Stimulated activated CD8-positive, alpha-beta memory T cell treated with anti-CD3 and anti-CD28 coated beads, Interleukin-4, amount 100 ng/mL, for 1 hour (primary cell): Measurements from ENCODE around the gene SAMD14.

Experiments used
- DNase-seq, 2 donors: peaks; one replicate each; pipeline ENCODE4 v3.0.0-alpha.2; 2020; ENCODE audit warnings: low read depth in 2 of 2, low spot score in 1 of 2

Gene SAMD14

GRCh38 chr17:50133769-50134099, 3.8 kb upstream of the SAMD14 start:
- DNase-seq: no peak

GRCh38 chr17:50133028-50133768, 3.2 kb upstream of the SAMD14 start:
- no peak for DNase-seq

- no peak for DNase-seq
Observed at GRCh38 chr17:50132104-50132794, 2.3 kb upstream of the SAMD14 start.

GRCh38 chr17:50130559-50131305, 772 bp upstream of the SAMD14 start:
- DNase-seq: no peak

- DNase-seq: no peak
Observed at GRCh38 chr17:50129353-50129727, 620 bp downstream of the SAMD14 start.

- DNase-seq: no peak
Observed at GRCh38 chr17:50128441-50129352, 1.3 kb downstream of the SAMD14 start.

GRCh38 chr17:50127697-50128361, 2.1 kb downstream of the SAMD14 start:
- no peak for DNase-seq

GRCh38 chr17:50125420-50125997, 4.5 kb downstream of the SAMD14 start:
- no peak for DNase-seq

GRCh38 chr17:50123649-50124349, 6.2 kb downstream of the SAMD14 start:
- no peak for DNase-seq

GRCh38 chr17:50122945-50123344, 7.0 kb downstream of the SAMD14 start:
- no peak for DNase-seq

- DNase-seq: no peak
Observed at GRCh38 chr17:50120475-50121253, 9.3 kb downstream of the SAMD14 start.

- no peak for DNase-seq
Observed at GRCh38 chr17:50118828-50119218, 11.1 kb downstream of the SAMD14 start.

- DNase-seq: no peak
Observed at GRCh38 chr17:50118076-50118827, 11.7 kb downstream of the SAMD14 start.

- DNase-seq: peak in 1 of 2 donors; percentile 36
Observed at GRCh38 chr17:50117202-50118051, 12.5 kb downstream of the SAMD14 start.

GRCh38 chr17:50115756-50116155, 14.2 kb downstream of the SAMD14 start:
- no peak for DNase-seq

GRCh38 chr17:50114849-50115357, 15.1 kb downstream of the SAMD14 start:
- no peak for DNase-seq

- no peak for DNase-seq
Observed at GRCh38 chr17:50114401-50114800, 15.6 kb downstream of the SAMD14 start.
